Activated CD8-positive, alpha-beta memory T cell treated with anti-CD3 and anti-CD28 coated beads, Interleukin-2, amount 50 U/mL, for 4 hours (primary cell): ENCODE data around the gene KLK5.
"Not testable (repeated sequence)": the region's sequence is repeated elsewhere in the genome, so short reads cannot be mapped to it uniquely, and the experiment has no call there.

Experiments
- DNase-seq: peaks from one replicate; pipeline ENCODE4 v3.0.0-alpha.2; 2020

The KLK5 gene

DNA sequence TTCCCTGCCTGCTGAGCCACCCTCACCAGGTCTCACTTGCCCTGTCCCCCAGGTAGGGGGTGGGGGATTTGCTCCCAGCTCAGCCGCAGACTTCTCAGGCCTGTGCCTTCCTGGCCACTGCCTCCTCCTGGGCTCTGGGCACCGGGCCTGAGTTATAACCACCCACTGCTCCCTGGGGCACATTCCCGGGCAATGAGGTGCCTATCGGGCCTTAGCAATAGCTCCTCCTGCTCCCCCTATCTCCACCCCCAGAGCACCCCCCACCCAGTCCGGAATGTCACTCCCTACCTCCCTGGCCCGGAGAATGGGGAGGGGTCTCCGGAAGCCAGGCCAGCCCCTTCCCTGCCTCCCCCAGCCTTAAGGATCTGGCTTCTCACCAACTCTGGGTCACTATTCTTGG lies at the start of gene KLK5:
Gene KLK5, minus strand, starts transcription at position 129 of the 400 bp plus-strand sequence. CDS start 381 bp downstream, outside the sequence.
- DNase-seq: no peak

GRCh38 chr19:51002089-51002532 lies 49.3 kb upstream of the KLK5 start:
- DNase-seq: no peak

DNA sequence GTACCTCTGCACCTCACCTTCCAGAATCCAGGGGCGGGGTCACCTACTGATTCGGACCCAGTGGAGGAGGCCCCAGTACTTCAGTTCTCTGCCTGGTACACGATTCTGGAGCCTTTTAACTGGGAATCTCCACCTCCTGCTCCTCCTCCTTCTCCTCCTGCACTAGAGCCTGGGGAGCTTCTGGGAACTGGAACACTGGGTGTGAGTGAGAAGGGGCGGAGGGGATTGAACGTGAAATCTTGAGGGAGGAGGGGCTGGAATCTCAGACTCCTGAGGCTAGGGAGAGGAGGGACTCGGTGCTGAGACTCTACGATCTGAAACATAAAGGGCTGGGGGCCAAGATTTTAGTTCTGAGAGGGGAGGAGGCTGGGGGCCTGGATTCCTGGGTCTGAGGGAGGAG lies 48.7 kb upstream of the KLK5 start, which contains the start of gene KLK8:
Gene KLK8, minus strand, starts transcription at position 90 of the 400 bp plus-strand sequence. CDS start 437 bp downstream, outside the sequence.
- DNase-seq: no peak

DNA sequence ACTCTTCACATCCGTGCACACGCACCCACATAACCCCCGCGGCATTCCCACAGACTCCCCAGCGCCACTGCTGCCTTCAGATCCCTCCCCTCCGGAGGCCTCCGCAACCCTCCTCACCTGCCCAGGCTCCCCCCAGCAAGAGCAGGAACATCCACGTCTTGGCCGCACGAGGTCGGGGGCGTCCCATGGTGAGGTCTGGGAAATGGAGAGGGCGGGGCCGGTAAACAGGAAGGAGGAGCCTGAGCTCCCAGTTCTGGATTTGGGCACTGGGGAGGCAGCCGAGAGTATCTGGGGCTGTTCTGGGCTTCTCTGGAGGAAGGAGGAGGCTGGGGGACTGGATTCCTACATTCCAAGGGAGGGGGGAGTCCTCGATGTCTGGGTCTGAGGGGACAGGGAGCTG lies 48.1 kb upstream of the KLK5 start:
- DNase-seq: no peak

DNA sequence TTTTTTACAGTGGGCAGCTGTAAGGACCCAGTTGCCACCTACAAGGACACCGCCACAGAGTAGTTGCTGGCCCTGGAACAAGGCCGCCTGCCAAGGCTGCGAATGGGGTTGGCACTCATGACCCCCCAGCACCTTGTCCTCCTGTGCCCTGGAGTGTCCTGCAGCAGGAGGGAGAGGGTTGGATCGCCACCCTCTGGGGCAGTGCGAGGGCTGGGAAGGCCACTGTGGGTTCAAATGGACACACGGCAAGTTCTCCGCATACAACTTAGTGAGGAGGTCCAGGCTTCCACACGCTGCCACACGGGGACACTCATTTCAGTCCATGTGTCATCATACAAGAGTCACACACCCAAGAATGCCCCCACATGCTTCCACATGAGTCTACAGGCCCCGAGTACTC lies 47.6 kb upstream of the KLK5 start:
- DNase-seq: no peak

DNA sequence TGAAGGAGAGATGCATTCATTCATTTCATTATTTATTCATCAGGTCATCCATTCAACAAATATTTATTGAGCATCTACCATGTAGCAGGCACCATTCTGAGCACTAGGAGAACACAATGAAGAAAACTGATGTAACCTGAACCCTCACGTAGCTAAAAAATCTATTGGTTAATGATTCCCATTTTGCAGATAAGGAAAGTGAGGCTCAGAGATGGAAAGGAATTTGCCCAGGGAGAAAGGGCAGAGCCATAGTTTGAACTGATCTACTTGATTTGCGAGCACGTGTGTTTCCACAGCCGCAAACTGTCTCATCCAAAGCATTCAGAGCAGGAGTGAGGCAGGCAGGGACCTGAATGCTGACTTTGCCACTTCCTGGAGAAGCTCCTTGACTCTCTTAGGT lies 45.8 kb upstream of the KLK5 start:
- DNase-seq: no peak

- DNase-seq: no peak
These were observed 45.2 kb upstream of the KLK5 start for GRCh38 chr19:50998061-50998460.

- no peak for DNase-seq
These were observed 41.3 kb upstream of the KLK5 start for GRCh38 chr19:50994129-50994528.

- no peak for DNase-seq
These were observed 39.8 kb upstream of the KLK5 start for GRCh38 chr19:50992666-50993035.

DNA sequence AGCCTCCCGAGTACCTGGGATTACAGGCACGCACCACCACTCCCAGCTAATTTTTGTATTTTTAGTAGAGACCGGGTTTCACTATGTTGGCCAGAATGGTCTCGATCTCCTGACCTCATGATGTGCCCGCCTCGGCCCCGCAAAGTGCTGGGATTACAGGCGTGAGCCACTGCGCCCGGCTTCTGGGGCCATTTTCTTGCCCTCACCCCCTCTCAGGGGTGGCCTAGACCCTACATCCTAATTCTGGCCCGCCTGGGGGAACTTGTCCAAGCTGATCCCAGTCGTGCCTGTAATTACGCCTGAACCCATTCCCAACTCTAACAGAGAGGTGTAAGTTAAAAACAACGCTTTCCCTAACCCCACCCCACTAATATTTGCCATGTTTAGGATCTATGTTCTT lies 31.6 kb upstream of the KLK5 start:
- DNase-seq: not testable (repeated sequence)

DNA sequence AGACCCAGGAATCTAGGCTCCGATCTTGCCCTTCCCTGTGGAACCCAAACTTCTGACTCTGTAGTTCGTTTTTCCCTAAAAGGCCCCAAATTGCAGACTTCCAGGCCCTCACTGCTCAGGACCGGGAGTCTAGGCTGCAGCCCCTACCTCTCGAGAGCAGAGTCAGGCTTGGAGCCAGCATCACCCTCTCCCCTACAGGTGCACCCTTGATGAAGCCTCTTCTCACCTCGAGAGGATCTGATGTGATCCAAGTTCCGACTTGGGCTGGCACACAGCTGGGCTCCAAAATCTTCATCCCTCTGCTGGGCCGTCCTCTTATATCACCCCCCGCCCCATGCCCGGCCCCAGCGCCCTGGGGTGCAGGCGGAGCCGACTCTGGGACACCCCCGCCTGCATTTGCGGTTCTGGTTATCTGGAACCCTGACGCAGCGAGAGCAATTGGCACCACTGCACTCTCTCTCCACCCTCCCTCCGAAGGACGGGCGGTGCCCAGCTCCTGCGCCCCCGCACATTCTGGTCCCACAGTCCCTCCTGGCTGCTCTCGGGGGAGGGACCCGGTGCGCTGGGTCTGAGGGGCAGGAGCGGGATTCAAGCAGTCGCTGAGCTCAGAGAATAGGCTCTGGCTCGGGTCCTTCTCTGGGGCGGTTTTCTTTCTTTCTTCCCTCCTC lies 30.9 kb upstream of the KLK5 start, which contains the start of gene KLK7:
Gene KLK7, minus strand, starts transcription at position 293 of the 668 bp plus-strand sequence. CDS start 1,518 bp downstream, outside the sequence.
- no peak for DNase-seq

DNA sequence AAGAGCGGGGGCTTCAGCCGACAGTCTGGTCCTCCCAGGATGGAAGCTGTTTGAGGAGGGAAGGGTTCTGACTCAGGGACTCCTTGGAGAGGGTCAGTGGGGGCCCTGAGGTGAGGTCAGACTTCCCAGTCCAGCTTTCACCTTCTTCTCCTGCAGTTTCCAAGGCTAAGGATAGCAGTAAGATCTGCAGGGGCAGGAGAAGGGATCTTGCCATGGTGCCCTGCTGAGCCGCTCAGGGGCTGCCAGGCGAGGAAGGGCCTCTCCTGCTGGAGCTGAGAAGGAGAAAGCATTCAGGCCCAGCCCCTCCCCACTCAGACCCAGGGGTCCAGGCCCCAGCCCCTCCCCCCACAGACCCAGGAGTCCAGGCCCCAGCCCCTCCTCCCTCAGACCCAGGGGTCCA lies 29.3 kb upstream of the KLK5 start:
- DNase-seq: no peak

- no peak for DNase-seq
These were observed 28.8 kb upstream of the KLK5 start for GRCh38 chr19:50981587-50982146.

DNA sequence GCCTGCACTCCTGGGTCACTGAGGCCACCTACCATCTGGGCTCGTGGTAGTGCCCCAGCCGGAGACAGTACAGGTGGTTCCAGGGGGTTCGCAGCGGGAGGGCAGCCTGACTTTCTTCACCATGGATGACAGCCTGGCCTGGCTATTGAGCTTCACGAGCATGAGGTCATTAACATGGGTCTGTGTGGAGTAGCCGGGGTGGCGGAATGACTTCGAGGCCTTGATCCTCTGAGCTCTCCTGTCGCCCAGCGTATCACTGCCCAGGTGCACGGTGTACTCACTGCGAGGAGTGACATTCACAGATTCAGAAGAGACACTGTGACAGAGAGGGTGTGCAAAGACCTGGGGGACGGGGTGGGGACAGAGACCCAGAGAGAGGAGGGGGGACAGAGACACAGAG lies 27.4 kb upstream of the KLK5 start:
- DNase-seq: no peak

DNA sequence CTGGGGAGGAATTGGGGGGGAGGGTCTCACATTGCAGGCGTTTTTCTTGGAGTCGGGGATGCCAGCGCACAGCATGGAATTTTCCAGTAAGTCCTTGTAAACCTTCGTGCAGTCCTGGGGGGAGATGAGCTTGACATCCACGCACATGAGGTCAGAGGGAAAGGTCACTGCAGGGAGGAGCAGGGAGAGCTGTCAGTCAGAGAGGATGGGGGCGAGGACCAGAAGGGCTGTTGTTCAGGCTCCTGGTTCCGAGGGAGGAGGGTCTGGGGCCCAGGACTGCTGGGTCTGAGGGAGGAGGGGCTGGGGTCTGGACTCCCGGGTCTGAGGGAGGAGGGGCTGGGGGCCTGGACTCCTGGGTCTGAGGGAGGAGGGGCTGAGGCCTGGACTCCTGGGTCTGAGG lies 26.9 kb upstream of the KLK5 start:
- DNase-seq: no peak

DNA sequence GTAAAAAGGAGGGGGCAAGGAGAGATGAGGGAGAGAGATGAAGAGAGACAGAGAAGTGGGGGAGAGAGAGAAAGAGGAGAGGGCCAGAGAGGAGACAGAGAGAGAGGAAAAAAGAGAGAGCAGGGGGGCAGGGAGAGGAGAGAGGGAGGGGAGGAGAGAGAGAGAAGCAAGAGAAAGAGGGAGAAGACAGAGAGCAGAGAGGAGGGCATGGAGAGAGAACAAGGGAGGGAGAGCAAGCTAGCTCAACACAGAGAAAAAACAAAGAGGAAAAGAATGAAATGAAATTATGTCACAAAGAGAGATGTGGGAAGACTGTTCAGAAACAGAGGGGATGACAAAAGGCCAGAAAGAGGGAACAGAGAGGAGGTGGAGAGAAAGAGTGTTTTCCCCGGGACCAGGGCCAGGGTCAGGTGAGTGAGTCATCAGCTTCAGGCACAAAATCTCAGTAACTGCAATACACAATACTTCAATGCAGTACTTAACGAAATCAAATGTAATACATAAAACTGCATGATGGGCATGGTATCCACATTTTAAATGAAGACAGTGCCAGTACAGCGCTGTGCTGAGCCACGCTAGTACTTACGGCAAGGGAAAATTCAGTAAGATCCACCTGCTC lies 26.0 kb upstream of the KLK5 start:
- DNase-seq: no peak

GRCh38 chr19:50977626-50978025 lies 24.8 kb upstream of the KLK5 start:
- DNase-seq: no peak

DNA sequence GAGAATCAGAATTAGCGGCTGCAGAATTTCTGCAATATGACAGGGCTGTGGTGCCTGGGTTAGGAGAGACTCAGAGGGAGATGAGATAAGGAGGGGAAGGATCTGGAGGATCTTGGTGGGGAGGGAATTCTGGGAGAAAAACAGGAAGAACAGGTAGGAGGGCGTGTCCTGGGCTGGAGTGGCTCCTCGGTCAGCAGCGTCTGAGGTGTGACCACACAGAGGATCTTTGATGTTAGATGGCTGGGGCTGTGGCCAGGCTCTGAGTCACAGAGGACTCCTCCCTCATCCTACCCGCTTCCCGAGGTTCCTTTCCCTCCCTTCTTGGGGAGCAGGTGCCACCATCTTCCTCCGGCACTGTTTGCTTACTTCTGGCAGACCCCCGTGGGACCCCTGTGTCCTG lies 22.9 kb upstream of the KLK5 start:
- no peak for DNase-seq

- no peak for DNase-seq
These were observed 22.1 kb upstream of the KLK5 start for GRCh38 chr19:50974702-50975556.

- no peak for DNase-seq
These were observed 20.0 kb upstream of the KLK5 start for GRCh38 chr19:50972795-50973376.

DNA sequence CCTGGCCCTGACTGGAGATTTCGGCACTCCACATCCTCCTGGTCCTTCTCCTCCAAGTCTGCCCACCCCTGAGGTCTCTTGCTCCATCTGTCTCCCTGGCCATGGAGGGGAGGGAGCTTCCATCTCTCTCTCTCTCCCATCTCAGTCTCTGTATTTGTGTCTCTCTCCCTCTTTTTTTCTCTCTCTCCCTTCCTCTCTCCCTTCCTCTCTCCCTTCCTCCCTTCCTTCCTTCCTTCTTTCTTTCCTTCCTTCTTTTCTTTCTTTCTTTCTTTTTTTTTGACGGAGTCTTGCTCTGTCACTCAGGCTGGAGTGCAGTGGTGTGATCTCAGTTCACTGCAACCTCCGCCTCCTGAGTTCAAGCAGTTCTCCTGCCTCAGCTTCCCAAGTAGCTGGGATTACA lies 17.0 kb upstream of the KLK5 start:
- not testable (repeated sequence) for DNase-seq

DNA sequence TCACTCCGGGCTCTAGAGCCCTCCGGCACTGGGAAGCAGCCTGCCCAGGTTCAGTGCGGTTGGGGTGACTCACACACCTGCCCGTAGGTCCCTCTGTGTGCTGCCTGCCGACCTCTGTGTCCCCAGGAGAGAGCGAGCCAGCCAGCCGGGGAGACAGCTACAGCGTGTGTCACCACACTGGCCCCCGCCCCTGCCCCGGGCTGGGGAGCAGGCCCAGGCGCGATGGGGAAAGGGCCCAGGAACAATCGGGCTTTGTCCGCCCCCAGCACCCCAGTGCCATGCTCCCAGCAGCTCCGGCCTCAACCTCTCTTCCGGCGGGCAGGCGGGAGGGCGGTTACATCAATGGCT lies 16.5 kb upstream of the KLK5 start, which contains the start of gene KLK6:
Gene KLK6, minus strand, starts transcription at position 179 of the 348 bp plus-strand sequence. CDS start 1,487 bp downstream, outside the sequence.
- no peak for DNase-seq
